OCI-LY1 (cell line): ENCODE data around the gene BMPR1A.

Experiments
- H2AFZ ChIP-seq: fragments of 200-600 bp; sonication (generic), shearing (Covaris generic); 2 replicates; pipeline ENCODE4 v1.6.0; 2014; ENCODE audit warnings: antibody characterized with exemption, mild to moderate bottlenecking, low read length
- H3F3A ChIP-seq: fragments of 200-600 bp; sonication (generic), shearing (Covaris generic); 2 replicates; pipeline ENCODE4 v1.6.0; 2014; ENCODE audit warnings: mild to moderate bottlenecking, antibody characterized with exemption, low read length, moderate library complexity; ENCODE audit not compliant: insufficient read depth
- H3K27ac ChIP-seq: fragments of 200-600 bp; sonication (generic); 2 replicates; pipeline ENCODE4 v1.5.1; 2014; ENCODE audit warnings: low read length, mixed run types, mild to moderate bottlenecking, low read depth; ENCODE audit not compliant: poor library complexity, severe bottlenecking
- H3K27me3 ChIP-seq: fragments of 200-600 bp; sonication (generic); 2 replicates; pipeline ENCODE4 v1.6.0; 2014; ENCODE audit warnings: antibody characterized with exemption, mild to moderate bottlenecking, low read length, moderate library complexity; ENCODE audit not compliant: insufficient read depth
- H3K36me3 ChIP-seq: fragments of 200-600 bp; sonication (generic); 2 replicates; pipeline ENCODE4 v1.6.1; 2014; ENCODE audit warnings: mild to moderate bottlenecking, antibody characterized with exemption, low read length, moderate library complexity, mixed read lengths; ENCODE audit not compliant: insufficient read depth
- H3K4me1 ChIP-seq: fragments of 200-600 bp; sonication (generic); 2 replicates; pipeline ENCODE4 v1.5.1; 2014; ENCODE audit warnings: mild to moderate bottlenecking, low read length, moderate library complexity; ENCODE audit not compliant: insufficient read depth, severe bottlenecking
- H3K4me2 ChIP-seq: fragments of 200-600 bp; sonication (generic), shearing (Covaris generic); 2 replicates; pipeline ENCODE4 v1.6.1; 2014; ENCODE audit warnings: low read length
- H3K4me3 ChIP-seq: fragments of 200-600 bp; sonication (generic); 2 replicates; pipeline ENCODE4 v1.5.1; 2014; ENCODE audit warnings: low read length, low read depth, mild to moderate bottlenecking, mixed read lengths; ENCODE audit not compliant: poor library complexity, severe bottlenecking
- H3K79me2 ChIP-seq: fragments of 200-600 bp; shearing (Covaris generic); 2 replicates; pipeline ENCODE4 v1.6.1; 2016; ENCODE audit warnings: mixed run types, low read length, mixed read lengths; ENCODE audit not compliant: insufficient read depth
- H3K9ac ChIP-seq: fragments of 200-600 bp; sonication (generic), shearing (Covaris generic); 2 replicates; pipeline ENCODE4 v1.6.1; 2014; ENCODE audit warnings: mild to moderate bottlenecking, low read length, mixed read lengths
- H3K9me2 ChIP-seq: fragments of 200-600 bp; sonication (generic), shearing (Covaris generic); 2 replicates; pipeline ENCODE4 v1.6.1; 2014; ENCODE audit warnings: low read depth, mild to moderate bottlenecking, low read length, mixed read lengths
- H3K9me3 ChIP-seq: fragments of 200-600 bp; shearing (Covaris generic); 2 replicates; pipeline ENCODE4 v1.6.1; 2014; ENCODE audit warnings: low read length, mixed read lengths
- H4K20me1 ChIP-seq: fragments of 200-600 bp; sonication (generic), shearing (Covaris generic); 2 replicates; pipeline ENCODE4 v1.6.0; 2016; ENCODE audit warnings: mild to moderate bottlenecking, low read length; ENCODE audit not compliant: insufficient read depth
- CTCF ChIP-seq: fragments of 200-600 bp; sonication (generic), shearing (Covaris generic); IDR thresholded peaks from 2 replicates; pipeline ENCODE4 v1.5.1; 2017; ENCODE audit warnings: mild to moderate bottlenecking, antibody characterized with exemption, low read length, moderate library complexity, mixed read lengths
- EZH2 ChIP-seq: fragments of 200-600 bp; sonication (generic), shearing (Covaris generic); IDR thresholded peaks from 2 replicates; pipeline ENCODE4 v1.8.0; 2017; ENCODE audit warnings: borderline replicate concordance, mixed run types, mild to moderate bottlenecking, antibody characterized with exemption, low read length, moderate library complexity, mixed read lengths

The BMPR1A gene

GRCh38 chr10:86815640-86816039 lies 59.2 kb downstream of the BMPR1A start:
- TF ChIP-seq CTCF (no peak), EZH2 (no peak)
- H3K79me2 ChIP-seq, result no peaks in the 10 kb centered on the region

GRCh38 chr10:86817246-86817645 lies 60.8 kb downstream of the BMPR1A start:
- H3K4me1 ChIP-seq, result no peaks in the 10 kb centered on the region

More at GRCh38 chr10:86815640-86816039, 59.2 kb downstream of the BMPR1A start:
- Histone ChIP-seq H4K20me1 (no peaks in the 10 kb centered on the region), H3K9ac (no peak overlapping the region), H3F3A (no peaks in the 10 kb centered on the region), H3K36me3 (no peaks in the 10 kb centered on the region), H3K4me1 (no peaks in the 10 kb centered on the region), H3K27me3 (no peaks in the 10 kb centered on the region), H3K9me2 (no peaks in the 10 kb centered on the region), H3K4me3 (no peak overlapping the region), H3K4me2 (no peak overlapping the region), H3K27ac (no peak overlapping the region), H3K9me3 (no peaks in the 10 kb centered on the region), H2AFZ (no peak overlapping the region)

GRCh38 chr10:86819567-86819966 lies 63.1 kb downstream of the BMPR1A start:
- no peak overlapping the region for H3K9ac ChIP-seq
- no peaks in the 10 kb centered on the region for H3F3A ChIP-seq
- H3K4me1 ChIP-seq, result no peaks in the 10 kb centered on the region
- no peak overlapping the region for H3K4me3 ChIP-seq
- H2AFZ ChIP-seq, result no peak overlapping the region
- H4K20me1 ChIP-seq, result no peaks in the 10 kb centered on the region
- no peaks in the 10 kb centered on the region for H3K36me3 ChIP-seq
- no peaks in the 10 kb centered on the region for H3K9me3 ChIP-seq
- no peaks in the 10 kb centered on the region for H3K9me2 ChIP-seq
- TF ChIP-seq CTCF (no peak), EZH2 (no peak)
- no peak overlapping the region for H3K4me2 ChIP-seq
- H3K27ac ChIP-seq, result no peak overlapping the region
- no peaks in the 10 kb centered on the region for H3K27me3 ChIP-seq
- H3K79me2 ChIP-seq, result no peaks in the 10 kb centered on the region

More at GRCh38 chr10:86817246-86817645, 60.8 kb downstream of the BMPR1A start:
- no peaks in the 10 kb centered on the region for H3K9me2 ChIP-seq
- no peaks in the 10 kb centered on the region for H3K36me3 ChIP-seq
- H3K27me3 ChIP-seq, result no peaks in the 10 kb centered on the region
- H3F3A ChIP-seq, result no peaks in the 10 kb centered on the region
- no peak overlapping the region for H3K4me3 ChIP-seq
- no peak overlapping the region for H3K9ac ChIP-seq
- no peak overlapping the region for H3K4me2 ChIP-seq
- no peaks in the 10 kb centered on the region for H3K9me3 ChIP-seq
- no peaks in the 10 kb centered on the region for H4K20me1 ChIP-seq
- TF ChIP-seq CTCF (no peak), EZH2 (no peak)
- no peaks in the 10 kb centered on the region for H3K79me2 ChIP-seq
- no peak overlapping the region for H3K27ac ChIP-seq
- H2AFZ ChIP-seq, result no peak overlapping the region
